GM12873 (cell line): ENCODE measurements around the gene ACAP2.

Experiments used
- TF ChIP-seq, protein P1 (sequence below): IDR thresholded peaks from 2 replicates; pipeline ENCODE4 v1.5.1; 2012; ENCODE audit warnings: low read depth, mild to moderate bottlenecking, moderate library complexity, low read length, control low read depth; ENCODE audit not compliant: insufficient read depth; ENCODE audit errors: missing control alignments

The ACAP2 gene

GRCh38 chr3:195442573-195443390 lies at the start of gene ACAP2:
Gene ACAP2 (minus strand): TSS chr3:195443020. CDS start chr3:195442847, 173 bp downstream.
- TF ChIP-seq, protein P1, sequence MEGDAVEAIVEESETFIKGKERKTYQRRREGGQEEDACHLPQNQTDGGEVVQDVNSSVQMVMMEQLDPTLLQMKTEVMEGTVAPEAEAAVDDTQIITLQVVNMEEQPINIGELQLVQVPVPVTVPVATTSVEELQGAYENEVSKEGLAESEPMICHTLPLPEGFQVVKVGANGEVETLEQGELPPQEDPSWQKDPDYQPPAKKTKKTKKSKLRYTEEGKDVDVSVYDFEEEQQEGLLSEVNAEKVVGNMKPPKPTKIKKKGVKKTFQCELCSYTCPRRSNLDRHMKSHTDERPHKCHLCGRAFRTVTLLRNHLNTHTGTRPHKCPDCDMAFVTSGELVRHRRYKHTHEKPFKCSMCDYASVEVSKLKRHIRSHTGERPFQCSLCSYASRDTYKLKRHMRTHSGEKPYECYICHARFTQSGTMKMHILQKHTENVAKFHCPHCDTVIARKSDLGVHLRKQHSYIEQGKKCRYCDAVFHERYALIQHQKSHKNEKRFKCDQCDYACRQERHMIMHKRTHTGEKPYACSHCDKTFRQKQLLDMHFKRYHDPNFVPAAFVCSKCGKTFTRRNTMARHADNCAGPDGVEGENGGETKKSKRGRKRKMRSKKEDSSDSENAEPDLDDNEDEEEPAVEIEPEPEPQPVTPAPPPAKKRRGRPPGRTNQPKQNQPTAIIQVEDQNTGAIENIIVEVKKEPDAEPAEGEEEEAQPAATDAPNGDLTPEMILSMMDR, result no peak

DNA sequence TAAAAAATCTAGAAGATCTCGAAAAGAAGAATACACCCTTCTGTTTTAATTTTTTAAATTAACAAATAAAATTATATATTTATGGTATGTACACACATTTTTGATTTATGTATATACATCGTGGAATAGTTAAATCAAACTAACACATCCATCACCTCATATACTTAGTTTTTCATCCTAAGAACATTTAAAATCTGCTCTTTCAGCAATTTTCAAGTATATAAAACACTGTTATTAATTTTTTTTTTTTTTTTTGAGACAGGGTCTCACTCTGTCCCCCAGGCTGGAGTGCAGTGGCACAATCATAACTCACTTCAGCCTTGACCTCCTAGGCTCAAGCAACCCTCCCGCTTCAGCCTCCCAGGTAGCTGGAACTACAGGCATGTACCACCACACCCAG lies 32.8 kb upstream of the ACAP2 start:
- TF ChIP-seq, protein P1, result no peak

- TF ChIP-seq, protein P1, result no peak
These were observed 26.0 kb upstream of the ACAP2 start for GRCh38 chr3:195468841-195469240.

DNA sequence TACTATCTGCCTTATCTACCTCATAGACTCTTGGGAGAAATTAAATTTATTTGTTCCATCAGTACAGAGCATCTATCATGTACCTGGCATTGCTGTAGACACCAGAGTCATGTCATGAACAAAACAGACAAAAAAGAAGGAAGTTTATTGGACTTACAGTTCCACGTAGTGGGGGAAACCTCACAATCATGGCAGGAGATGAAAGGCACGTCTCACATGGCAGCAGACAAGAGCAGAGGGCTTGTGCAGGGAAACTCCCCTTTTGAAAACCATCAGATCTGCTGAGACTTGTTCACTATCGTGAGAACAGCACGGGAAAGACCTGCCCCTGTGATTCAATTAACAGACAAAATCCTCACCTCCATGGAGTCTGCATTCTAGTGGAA lies 25.6 kb upstream of the ACAP2 start:
- TF ChIP-seq, protein P1, result no peak

DNA sequence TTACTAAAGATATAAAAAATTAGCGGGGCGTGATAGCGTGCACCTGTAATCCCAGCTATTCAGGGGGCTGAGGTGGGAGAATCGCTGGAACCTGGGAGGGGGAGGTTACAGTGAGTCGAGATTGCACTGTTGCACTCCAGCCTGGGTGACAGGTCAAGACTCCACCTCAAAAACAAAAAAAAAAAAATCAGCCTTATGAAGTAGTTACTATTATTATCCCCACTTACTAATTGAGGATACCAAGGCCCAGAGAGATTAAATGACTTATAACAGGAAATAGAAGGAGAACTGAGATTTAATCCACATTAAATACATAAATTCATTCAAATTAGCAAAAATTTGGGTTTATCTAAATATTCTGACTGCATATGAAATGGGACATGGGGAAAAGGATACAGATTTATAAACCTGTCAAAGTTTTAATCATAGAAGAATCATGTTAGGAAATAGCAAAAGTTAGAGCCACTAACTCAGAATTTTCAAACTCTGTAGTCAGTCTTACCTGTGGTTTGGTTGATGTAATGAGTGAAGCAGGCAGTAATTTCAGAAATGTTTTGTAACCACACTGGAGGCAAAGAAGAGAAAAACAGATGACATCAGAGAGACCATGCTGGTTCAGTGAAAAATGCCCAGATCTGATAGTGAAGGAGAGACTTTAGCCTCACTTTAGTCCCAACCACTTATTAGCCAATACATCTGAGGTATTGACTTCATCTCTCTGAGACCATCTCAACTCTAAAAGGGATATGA lies 25.0 kb upstream of the ACAP2 start:
- TF ChIP-seq, protein P1, result no peak

DNA sequence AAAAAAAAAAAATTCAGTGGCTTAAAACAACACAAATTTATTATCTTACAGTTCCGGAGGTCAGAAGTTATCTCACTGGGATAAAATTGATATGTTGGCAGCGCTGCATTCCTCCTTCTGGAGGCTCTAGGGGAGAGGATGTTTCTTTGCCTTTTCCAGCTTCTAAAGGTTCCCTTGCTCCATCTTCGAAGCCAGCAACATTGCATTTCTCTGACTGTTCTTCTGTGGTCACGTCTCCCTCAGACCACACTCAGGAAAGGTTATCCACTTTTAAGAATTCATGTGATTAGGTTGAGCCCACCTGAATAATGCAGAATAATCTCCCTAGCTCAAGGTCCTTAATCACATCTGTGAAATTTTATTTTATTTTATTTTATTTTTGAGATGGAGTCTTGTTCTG lies 23.4 kb upstream of the ACAP2 start:
- TF ChIP-seq, protein P1, result no peak

GRCh38 chr3:195462308-195462610 lies 19.4 kb upstream of the ACAP2 start:
- TF ChIP-seq, protein P1, result no peak
